ENCODE data around the gene LAMC1. TPM values are rescaled to one million over a fixed set of nuclear protein-coding genes. Genes with fewer than 3 reads are reported as not detected.

Gene LAMC1
- total and polyA plus RNA-seq, 2 donors (not counting 1 experiment from before 2014, with no cell fraction given) = 408 to 604 TPM

DNA sequence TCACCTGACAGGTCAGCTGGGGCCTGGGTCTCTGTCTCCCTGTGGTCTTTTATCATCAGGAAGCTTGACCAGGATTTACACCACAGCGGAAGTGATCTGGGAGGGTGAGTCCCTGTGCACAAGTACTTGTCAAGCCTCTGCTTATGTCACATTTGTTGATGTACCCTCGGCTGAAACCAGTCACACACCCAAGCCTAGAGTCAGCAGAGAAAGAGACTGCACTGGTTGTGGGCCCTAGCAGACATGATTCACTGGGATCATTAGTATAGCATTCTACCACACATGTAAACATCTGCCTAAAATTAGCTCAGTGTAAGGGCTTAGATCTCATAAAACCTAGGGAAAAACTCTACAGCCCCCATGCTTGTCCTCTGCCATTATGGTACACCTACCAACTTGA, 83.5 kb downstream of the LAMC1 start:
- peaks cover 7% of the 10 kb centered on the region for H3K36me3 ChIP-seq (ENCODE audit: control insufficient read depth, insufficient read depth, low read length)
- no peak for TF ChIP-seq EZH2 (IDR thresholded peaks at IDR 0.05; ENCODE audit: low read length, missing control alignments)
- TF ChIP-seq, protein P1, sequence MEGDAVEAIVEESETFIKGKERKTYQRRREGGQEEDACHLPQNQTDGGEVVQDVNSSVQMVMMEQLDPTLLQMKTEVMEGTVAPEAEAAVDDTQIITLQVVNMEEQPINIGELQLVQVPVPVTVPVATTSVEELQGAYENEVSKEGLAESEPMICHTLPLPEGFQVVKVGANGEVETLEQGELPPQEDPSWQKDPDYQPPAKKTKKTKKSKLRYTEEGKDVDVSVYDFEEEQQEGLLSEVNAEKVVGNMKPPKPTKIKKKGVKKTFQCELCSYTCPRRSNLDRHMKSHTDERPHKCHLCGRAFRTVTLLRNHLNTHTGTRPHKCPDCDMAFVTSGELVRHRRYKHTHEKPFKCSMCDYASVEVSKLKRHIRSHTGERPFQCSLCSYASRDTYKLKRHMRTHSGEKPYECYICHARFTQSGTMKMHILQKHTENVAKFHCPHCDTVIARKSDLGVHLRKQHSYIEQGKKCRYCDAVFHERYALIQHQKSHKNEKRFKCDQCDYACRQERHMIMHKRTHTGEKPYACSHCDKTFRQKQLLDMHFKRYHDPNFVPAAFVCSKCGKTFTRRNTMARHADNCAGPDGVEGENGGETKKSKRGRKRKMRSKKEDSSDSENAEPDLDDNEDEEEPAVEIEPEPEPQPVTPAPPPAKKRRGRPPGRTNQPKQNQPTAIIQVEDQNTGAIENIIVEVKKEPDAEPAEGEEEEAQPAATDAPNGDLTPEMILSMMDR (conservative IDR thresholded peaks at IDR 0.05 in 1 of 2, IDR thresholded peaks at IDR 0.05 in 1 of 2; ENCODE audit: low read depth in 1 of 2, low read length in 2 of 2) = no peak
- peak overlapping the region; percentile 30 for H3K27ac ChIP-seq (ENCODE audit: insufficient read depth, low read length)

DNA sequence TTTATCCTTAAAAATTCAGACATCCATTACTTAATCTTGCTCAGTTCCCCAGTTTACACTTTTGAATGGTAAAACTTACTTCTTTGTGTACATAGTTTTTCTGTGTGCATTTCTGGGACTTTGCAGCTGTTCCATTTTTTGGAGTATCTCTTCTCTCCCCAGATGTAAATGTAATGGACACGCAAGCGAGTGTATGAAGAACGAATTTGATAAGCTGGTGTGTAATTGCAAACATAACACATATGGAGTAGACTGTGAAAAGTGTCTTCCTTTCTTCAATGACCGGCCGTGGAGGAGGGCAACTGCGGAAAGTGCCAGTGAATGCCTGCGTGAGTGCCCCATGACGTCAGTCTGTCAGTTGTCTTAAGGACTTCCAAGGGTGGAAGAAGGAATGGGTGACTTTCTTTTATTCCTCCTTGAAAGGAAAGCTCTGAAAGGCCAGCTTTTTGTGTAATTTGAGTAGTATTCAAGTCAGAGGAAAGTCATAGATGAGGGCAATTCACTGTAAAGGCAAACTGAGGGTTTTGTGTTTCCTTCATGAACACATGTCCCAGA, 87.2 kb downstream of the LAMC1 start:
- peak in 1 of 2 donors; percentile 38 for DNase-seq (ENCODE audit: low read depth in 2 of 2)
- TF ChIP-seq, protein P1 (conservative IDR thresholded peaks at IDR 0.05 in 1 of 2, IDR thresholded peaks at IDR 0.05 in 1 of 2; ENCODE audit: low read depth in 1 of 2, low read length in 2 of 2) = no peak
- TF ChIP-seq EZH2 (IDR thresholded peaks at IDR 0.05; ENCODE audit: low read length, missing control alignments) = no peak
- peaks cover 13% of the 10 kb centered on the region for H3K4me1 ChIP-seq (ENCODE audit: control insufficient read depth, extremely low read depth, insufficient read depth, low read length)
- H3K36me3 ChIP-seq (ENCODE audit: control insufficient read depth, insufficient read depth, low read length) = peaks cover 8% of the 10 kb centered on the region
- H3K79me2 ChIP-seq (ENCODE audit: control insufficient read depth, insufficient read depth, low read length) = peaks cover 50% of the 10 kb centered on the region
- no peak overlapping the region for H3K4me2 ChIP-seq (ENCODE audit: extremely low read depth, insufficient read depth, low read length)
- no peaks in the 10 kb centered on the region for H4K20me1 ChIP-seq (ENCODE audit: control insufficient read depth, extremely low read depth, insufficient read depth, low read length)
- H3K9ac ChIP-seq (ENCODE audit: insufficient read depth, low read length) = no peak overlapping the region
- H2AFZ ChIP-seq (ENCODE audit: low read length) = no peak overlapping the region
- no peaks in the 10 kb centered on the region for H3K9me3 ChIP-seq (ENCODE audit: control insufficient read depth, insufficient read depth, low read depth, low read length)
- no peaks in the 10 kb centered on the region for H3K27me3 ChIP-seq (ENCODE audit: control insufficient read depth, insufficient read depth, low read length)
- no peak overlapping the region for H3K4me3 ChIP-seq (replicated peaks in 1 of 4; ENCODE audit: control extremely low read depth in 1 of 4, insufficient read depth in 1 of 4, low read depth in 3 of 4, low read length in 4 of 4)
- no peak overlapping the region for H3K27ac ChIP-seq (ENCODE audit: insufficient read depth, low read length)

More for the DNA sequence above, 83.5 kb downstream of the LAMC1 start:
- DNase-seq (ENCODE audit: low read depth in 2 of 2) = peak; percentile 38 to 56
- no peaks in the 10 kb centered on the region for H3K9me3 ChIP-seq (ENCODE audit: control insufficient read depth, insufficient read depth, low read depth, low read length)
- H4K20me1 ChIP-seq (ENCODE audit: control insufficient read depth, extremely low read depth, insufficient read depth, low read length) = no peaks in the 10 kb centered on the region
- H3K27me3 ChIP-seq (ENCODE audit: control insufficient read depth, insufficient read depth, low read length) = no peaks in the 10 kb centered on the region
- H2AFZ ChIP-seq (ENCODE audit: low read length) = no peak overlapping the region
- H3K4me1 ChIP-seq (ENCODE audit: control insufficient read depth, extremely low read depth, insufficient read depth, low read length) = peaks cover 13% of the 10 kb centered on the region
- H3K79me2 ChIP-seq (ENCODE audit: control insufficient read depth, insufficient read depth, low read length) = peaks cover 71% of the 10 kb centered on the region
- H3K4me3 ChIP-seq (replicated peaks in 1 of 4; ENCODE audit: control extremely low read depth in 1 of 4, insufficient read depth in 1 of 4, low read depth in 3 of 4, low read length in 4 of 4) = no peak overlapping the region
- no peak overlapping the region for H3K9ac ChIP-seq (ENCODE audit: insufficient read depth, low read length)
- peak overlapping the region; percentile 3 for H3K4me2 ChIP-seq (ENCODE audit: extremely low read depth, insufficient read depth, low read length)

DNA sequence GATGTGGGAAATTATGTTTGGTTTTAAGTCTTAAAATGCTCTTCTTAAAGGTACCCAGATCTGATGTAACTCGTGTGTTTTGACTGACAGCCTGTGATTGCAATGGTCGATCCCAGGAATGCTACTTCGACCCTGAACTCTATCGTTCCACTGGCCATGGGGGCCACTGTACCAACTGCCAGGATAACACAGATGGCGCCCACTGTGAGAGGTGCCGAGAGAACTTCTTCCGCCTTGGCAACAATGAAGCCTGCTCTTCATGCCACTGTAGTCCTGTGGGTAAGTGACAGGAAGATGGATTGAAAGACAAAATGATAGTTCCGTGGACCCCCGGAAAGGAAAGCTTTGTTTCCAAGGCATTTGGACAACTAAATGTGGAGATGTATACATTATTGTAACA, 91.2 kb downstream of the LAMC1 start:
- no peaks in the 10 kb centered on the region for H3K27me3 ChIP-seq (ENCODE audit: control insufficient read depth, insufficient read depth, low read length)
- TF ChIP-seq EZH2 (IDR thresholded peaks at IDR 0.05; ENCODE audit: low read length, missing control alignments) = no peak
- TF ChIP-seq, protein P1 (conservative IDR thresholded peaks at IDR 0.05 in 1 of 2, IDR thresholded peaks at IDR 0.05 in 1 of 2; ENCODE audit: low read depth in 1 of 2, low read length in 2 of 2) = no peak
- DNase-seq (ENCODE audit: low read depth in 2 of 2) = no peak
- peaks cover 14% of the 10 kb centered on the region for H3K36me3 ChIP-seq (ENCODE audit: control insufficient read depth, insufficient read depth, low read length)
- no peak overlapping the region for H3K27ac ChIP-seq (ENCODE audit: insufficient read depth, low read length)
- no peak overlapping the region for H2AFZ ChIP-seq (ENCODE audit: low read length)
- peaks cover 18% of the 10 kb centered on the region for H3K79me2 ChIP-seq (ENCODE audit: control insufficient read depth, insufficient read depth, low read length)
- H3K4me2 ChIP-seq (ENCODE audit: extremely low read depth, insufficient read depth, low read length) = no peak overlapping the region
- H3K9me3 ChIP-seq (ENCODE audit: control insufficient read depth, insufficient read depth, low read depth, low read length) = no peaks in the 10 kb centered on the region
- H3K4me3 ChIP-seq (replicated peaks in 1 of 4; ENCODE audit: control extremely low read depth in 1 of 4, insufficient read depth in 1 of 4, low read depth in 3 of 4, low read length in 4 of 4) = no peak overlapping the region
- no peaks in the 10 kb centered on the region for H4K20me1 ChIP-seq (ENCODE audit: control insufficient read depth, extremely low read depth, insufficient read depth, low read length)
- H3K4me1 ChIP-seq (ENCODE audit: control insufficient read depth, extremely low read depth, insufficient read depth, low read length) = no peaks in the 10 kb centered on the region
- no peak overlapping the region for H3K9ac ChIP-seq (ENCODE audit: insufficient read depth, low read length)

Data from fibroblast of lung (primary cell).